Neural progenitor cell (in vitro differentiated cells): ENCODE measurements around the gene ELMO1. TPM values are rescaled to one million over a fixed set of nuclear protein-coding genes. Genes with fewer than 3 reads are reported as not detected.

Source experiments
- DNase-seq: peaks from one replicate; pipeline ENCODE4 v3.0.0-alpha.2; 2016; ENCODE audit warnings: low spot score
- H2AFZ ChIP-seq: fragments of 200-600 bp; sonication (generic); replicated peaks from 2 replicates; pipeline ENCODE4 v1.6.1; 2016; ENCODE audit warnings: antibody characterized with exemption
- H3F3A ChIP-seq: fragments of 200-600 bp; sonication (generic); 2 replicates; pipeline ENCODE4 v1.6.1; 2016; ENCODE audit warnings: antibody characterized with exemption, low read depth
- H3K27ac ChIP-seq: fragments of 200-600 bp; sonication (generic); 2 replicates; pipeline ENCODE4 v1.5.1; 2016; ENCODE audit warnings: mild to moderate bottlenecking
- H3K27me3 ChIP-seq: fragments of 200-600 bp; sonication (generic); 2 replicates; pipeline ENCODE4 v1.6.1; 2016; ENCODE audit warnings: mild to moderate bottlenecking, moderate library complexity
- H3K36me3 ChIP-seq: fragments of 200-600 bp; sonication (generic); 2 replicates; pipeline ENCODE4 v1.5.1; 2016
- H3K4me1 ChIP-seq: fragments of 200-600 bp; sonication (generic); 2 replicates; pipeline ENCODE4 v1.6.1; 2016; ENCODE audit warnings: mixed run types
- H3K4me2 ChIP-seq: fragments of 200-600 bp; sonication (generic); 2 replicates; pipeline ENCODE4 v1.6.1; 2016
- H3K4me3 ChIP-seq: fragments of 200-600 bp; sonication (generic); 2 replicates; pipeline ENCODE4 v1.5.1; 2016
- H3K79me2 ChIP-seq: fragments of 200-600 bp; sonication (generic); 2 replicates; pipeline ENCODE4 v1.6.1; 2016; ENCODE audit warnings: low read depth
- H3K9ac ChIP-seq: fragments of 200-600 bp; sonication (generic); 2 replicates; pipeline ENCODE4 v1.6.1; 2016
- H3K9me3 ChIP-seq: fragments of 200-600 bp; sonication (generic); 2 replicates; pipeline ENCODE4 v1.5.1; 2016; ENCODE audit warnings: low read depth
- H4K20me1 ChIP-seq: fragments of 200-600 bp; sonication (generic); 2 replicates; pipeline ENCODE4 v1.6.1; 2016; ENCODE audit warnings: low read depth
- H3K27ac Mint-ChIP-seq: 3 replicates; pipeline ENCODE4 v1.8.0; 2021; ENCODE audit warnings: mixed read lengths
- H3K27me3 Mint-ChIP-seq: 2 replicates; pipeline ENCODE4 v1.8.0; 2022; ENCODE audit warnings: low read depth, mild to moderate bottlenecking, inconsistent platforms, moderate library complexity, mixed read lengths; ENCODE audit not compliant: insufficient read depth
- H3K36me3 Mint-ChIP-seq: 3 replicates; pipeline ENCODE4 v1.8.0; 2021; ENCODE audit warnings: mixed read lengths
- H3K4me1 Mint-ChIP-seq: 3 replicates; pipeline ENCODE4 v1.8.0; 2021; ENCODE audit warnings: mixed read lengths
- H3K4me3 Mint-ChIP-seq: 3 replicates; pipeline ENCODE4 v1.8.0; 2021; ENCODE audit warnings: mild to moderate bottlenecking, moderate library complexity, mixed read lengths
- H3K9me3 Mint-ChIP-seq: 3 replicates; pipeline ENCODE4 v1.8.0; 2020; ENCODE audit warnings: mixed read lengths
- CTCF ChIP-seq: fragments of 200-600 bp; sonication (generic); IDR thresholded peaks from 2 replicates; pipeline ENCODE4 v1.5.1; 2017; ENCODE audit warnings: antibody characterized with exemption, mild to moderate bottlenecking
- EZH2 ChIP-seq: fragments of 200-600 bp; sonication (generic); IDR thresholded peaks from 2 replicates; pipeline ENCODE4 v1.6.1; 2017; ENCODE audit warnings: antibody characterized with exemption, mild to moderate bottlenecking, moderate library complexity
- EZH2phosphoT487 ChIP-seq: fragments of 200-600 bp; sonication (generic); IDR thresholded peaks from 2 replicates; pipeline ENCODE4 v1.6.1; 2017; ENCODE audit warnings: antibody characterized with exemption
- total RNA-seq: library from RNA; depleted of rRNA; stranded (reverse); fragments of >200 nt; gene quantifications from 2 replicates; pipeline ENCODE4 v1.2.3, GENCODE V29; 2015; ENCODE audit warnings: low replicate concordance

ELMO1 gene
- total RNA-seq, 1 donor from 2014 or later = 22.0 TPM

DNA sequence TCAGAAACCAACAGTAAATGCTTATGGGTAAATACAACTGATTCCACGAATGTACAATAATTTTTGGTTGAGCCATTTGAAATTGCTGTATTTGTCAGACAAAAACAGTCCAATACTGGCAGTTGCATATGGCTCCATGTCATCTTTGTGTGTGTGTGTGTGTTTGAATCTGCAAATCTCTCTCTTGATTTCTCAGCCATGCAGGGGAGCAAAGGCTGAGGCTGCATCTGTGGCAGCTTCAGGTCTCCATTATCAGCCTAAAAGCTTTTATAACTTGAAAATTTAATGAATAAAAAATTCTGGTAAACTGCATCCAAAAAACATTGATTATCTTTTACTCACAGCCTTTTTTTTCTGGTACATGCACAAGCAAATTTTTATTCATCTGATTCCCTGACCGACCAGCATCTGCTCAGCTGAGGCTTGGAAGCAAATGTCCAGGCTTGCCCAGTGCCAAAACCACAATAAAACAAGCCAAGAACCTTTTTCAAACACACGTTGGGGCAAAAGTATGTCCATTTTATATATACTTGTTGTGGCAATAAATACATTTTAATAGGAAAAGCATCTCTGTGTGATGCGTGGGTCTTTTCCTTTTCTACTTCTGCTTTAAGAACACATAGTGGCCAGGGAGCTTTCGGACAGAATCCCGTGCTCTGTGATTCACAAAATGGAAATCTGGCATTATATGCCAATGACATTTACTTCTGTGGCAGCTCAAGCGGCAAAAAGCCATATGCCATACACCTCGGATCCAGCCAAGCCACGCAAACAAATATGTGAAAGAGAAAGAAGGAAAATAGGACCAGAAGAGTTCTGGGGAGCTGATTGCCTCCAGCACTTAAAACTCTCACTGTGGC lies 448.8 kb downstream of the ELMO1 start:
- H3K4me3 ChIP-seq = no peak overlapping the region
- H3K9me3 ChIP-seq = no peaks in the 10 kb centered on the region
- no peaks in the 10 kb centered on the region for H3K4me1 Mint-ChIP-seq
- no peaks in the 10 kb centered on the region for H3F3A ChIP-seq
- no peaks in the 10 kb centered on the region for H3K4me1 ChIP-seq
- H3K4me3 Mint-ChIP-seq = no peak overlapping the region
- H3K27me3 ChIP-seq = no peaks in the 10 kb centered on the region
- no peaks in the 10 kb centered on the region for H3K79me2 ChIP-seq
- H2AFZ ChIP-seq = no peak overlapping the region
- H4K20me1 ChIP-seq = no peaks in the 10 kb centered on the region
- no peak overlapping the region for H3K27ac Mint-ChIP-seq
- no peak for TF ChIP-seq CTCF
- TF ChIP-seq EZH2phosphoT487 = no peak
- TF ChIP-seq EZH2 = no peak
- DNase-seq = no peak
- no peaks in the 10 kb centered on the region for H3K27me3 Mint-ChIP-seq
- H3K27ac ChIP-seq = no peak overlapping the region
- H3K36me3 Mint-ChIP-seq = no peaks in the 10 kb centered on the region
- H3K36me3 ChIP-seq = no peaks in the 10 kb centered on the region
- no peak overlapping the region for H3K4me2 ChIP-seq
- no peaks in the 10 kb centered on the region for H3K9me3 Mint-ChIP-seq
- H3K9ac ChIP-seq = no peak overlapping the region

DNA sequence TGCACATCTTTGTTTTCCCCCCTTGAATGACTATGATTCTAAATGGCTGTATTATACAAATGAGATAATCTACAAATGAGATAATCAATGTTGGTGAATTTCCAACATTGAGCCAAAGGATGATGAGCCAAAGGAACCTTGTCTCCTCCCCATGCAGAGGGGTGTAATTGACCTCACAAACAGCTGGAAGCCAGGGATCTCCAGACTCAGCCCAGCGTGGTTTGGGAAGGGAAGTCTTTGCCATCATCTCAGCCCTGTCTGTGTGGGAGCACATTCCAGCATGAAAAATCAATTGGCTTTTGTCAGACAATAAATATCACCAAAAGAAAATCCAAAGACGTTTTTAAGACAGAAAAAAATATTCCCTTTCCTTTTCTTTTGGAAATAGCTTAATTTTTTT lies 452.9 kb downstream of the ELMO1 start:
- Histone ChIP-seq H3K79me2 (no peaks in the 10 kb centered on the region), H3K9me3 (no peaks in the 10 kb centered on the region), H3K9ac (no peak overlapping the region), H3K4me2 (no peak overlapping the region), H3F3A (no peaks in the 10 kb centered on the region), H2AFZ (no peak overlapping the region), H3K36me3 (no peaks in the 10 kb centered on the region), H3K4me3 (no peak overlapping the region), H3K27ac (no peak overlapping the region), H3K27me3 (no peaks in the 10 kb centered on the region), H4K20me1 (no peaks in the 10 kb centered on the region), H3K4me1 (no peaks in the 10 kb centered on the region)
- Mint-ChIP-seq H3K27ac (no peak overlapping the region), H3K27me3 (no peaks in the 10 kb centered on the region), H3K4me1 (no peaks in the 10 kb centered on the region), H3K4me3 (no peak overlapping the region), H3K9me3 (no peaks in the 10 kb centered on the region), H3K36me3 (no peaks in the 10 kb centered on the region)
- TF ChIP-seq CTCF (no peak), EZH2 (no peak), EZH2phosphoT487 (no peak)
- DNase-seq = no peak

GRCh38 chr7:36994456-36995112 lies 454.1 kb downstream of the ELMO1 start:
- Mint-ChIP-seq H3K27me3 (no peaks in the 10 kb centered on the region), H3K27ac (no peak overlapping the region), H3K9me3 (no peaks in the 10 kb centered on the region), H3K4me1 (no peaks in the 10 kb centered on the region), H3K4me3 (no peak overlapping the region), H3K36me3 (no peaks in the 10 kb centered on the region)
- Histone ChIP-seq H3K4me1 (no peaks in the 10 kb centered on the region), H3K36me3 (no peaks in the 10 kb centered on the region), H3K4me3 (no peak overlapping the region), H2AFZ (no peak overlapping the region), H3K27ac (no peak overlapping the region), H3K27me3 (no peaks in the 10 kb centered on the region), H3F3A (no peaks in the 10 kb centered on the region), H3K9ac (no peak overlapping the region), H3K9me3 (no peaks in the 10 kb centered on the region), H4K20me1 (no peaks in the 10 kb centered on the region), H3K4me2 (no peak overlapping the region), H3K79me2 (no peaks in the 10 kb centered on the region)
- no peak for DNase-seq
- TF ChIP-seq EZH2phosphoT487 (no peak), CTCF (no peak), EZH2 (no peak)
